GM23248 (cell line): ENCODE measurements around the gene ERGIC1. TPM values are rescaled to one million over a fixed set of nuclear protein-coding genes. Genes with fewer than 3 reads are reported as not detected.

Experiments used
- DNase-seq: peaks from one replicate; pipeline ENCODE4 v3.0.0-alpha.2; 2015
- H2AFZ ChIP-seq: fragments of 200-600 bp; sonication (generic); 2 replicates; pipeline ENCODE4 v1.6.1; 2016; ENCODE audit warnings: antibody characterized with exemption
- H3F3A ChIP-seq: fragments of 200-600 bp; sonication (generic); 2 replicates; pipeline ENCODE4 v1.6.1; 2016; ENCODE audit warnings: mild to moderate bottlenecking, antibody characterized with exemption, mixed run types; ENCODE audit not compliant: insufficient read depth
- H3K27ac ChIP-seq: fragments of 200-600 bp; sonication (generic); 2 replicates; pipeline ENCODE4 v1.5.1; 2016; ENCODE audit warnings: mild to moderate bottlenecking
- H3K27me3 ChIP-seq: fragments of 200-600 bp; sonication (generic); replicated peaks from 2 replicates; pipeline ENCODE4 v1.6.1; 2016; ENCODE audit warnings: mild to moderate bottlenecking; ENCODE audit not compliant: insufficient read depth
- H3K36me3 ChIP-seq: fragments of 200-600 bp; sonication (generic); 2 replicates; pipeline ENCODE4 v1.6.1; 2016; ENCODE audit warnings: low read depth, mild to moderate bottlenecking
- H3K4me1 ChIP-seq: fragments of 200-600 bp; sonication (generic); 2 replicates; pipeline ENCODE4 v1.6.1; 2016; ENCODE audit warnings: mild to moderate bottlenecking; ENCODE audit not compliant: insufficient read depth
- H3K4me2 ChIP-seq: fragments of 200-600 bp; sonication (generic); one replicate; pipeline ENCODE4 v1.6.1; 2016; ENCODE audit warnings: mild to moderate bottlenecking; ENCODE audit not compliant: unreplicated experiment
- H3K4me3 ChIP-seq: fragments of 200-600 bp; sonication (generic); 2 replicates; pipeline ENCODE4 v1.5.1; 2016; ENCODE audit warnings: mild to moderate bottlenecking
- H3K79me2 ChIP-seq: fragments of 200-600 bp; sonication (generic); 2 replicates; pipeline ENCODE4 v1.6.1; 2016; ENCODE audit warnings: mild to moderate bottlenecking; ENCODE audit not compliant: insufficient read depth
- H3K9ac ChIP-seq: fragments of 200-600 bp; sonication (generic); 2 replicates; pipeline ENCODE4 v1.6.1; 2016; ENCODE audit warnings: mild to moderate bottlenecking
- H3K9me2 ChIP-seq: fragments of 200-600 bp; sonication (generic); 2 replicates; pipeline ENCODE4 v1.6.1; 2016; ENCODE audit warnings: mixed run types, mild to moderate bottlenecking, moderate library complexity; ENCODE audit not compliant: insufficient read depth
- H3K9me3 ChIP-seq: fragments of 200-600 bp; sonication (generic); one replicate; pipeline ENCODE4 v1.6.1; 2017; ENCODE audit warnings: low read depth
- H4K20me1 ChIP-seq: fragments of 200-600 bp; sonication (generic); 2 replicates; pipeline ENCODE4 v1.6.0; 2016; ENCODE audit not compliant: insufficient read depth
- EZH2 ChIP-seq: fragments of 200-600 bp; sonication (generic); IDR thresholded peaks from 2 replicates; pipeline ENCODE4 v1.6.1; 2018; ENCODE audit warnings: antibody characterized with exemption, mild to moderate bottlenecking; ENCODE audit not compliant: insufficient read depth, poor library complexity, severe bottlenecking
- EZH2phosphoT487 ChIP-seq: fragments of 200-600 bp; sonication (generic); IDR thresholded peaks from 2 replicates; pipeline ENCODE4 v1.6.1; 2018; ENCODE audit warnings: antibody characterized with exemption, moderate library complexity, mild to moderate bottlenecking, low read depth; ENCODE audit not compliant: insufficient read depth
- WGBS, 2 experiments: methylation state at CpG; one replicate each; pipeline ENCODE4 v1.1.6; 2015 to 2017; ENCODE audit warnings: low lambda C conversion rate in 2 of 2, low coverage in 1 of 2; ENCODE audit errors: missing lambda C conversion rate in 2 of 2; 5-methylcytosine and 5-hydroxymethylcytosine counted together
- in situ Hi-C: fragments of 300-500 bp; cut with MboI; formaldehyde crosslinking; loops from 2 replicates; pipeline ENCODE4 v1.15.0; 2020
- polyA plus RNA-seq: library from polyadenylated mRNA; unstranded; fragments of >200 nt; fragmentation: Nextera tagmentation; extraction: Ambion mirVana; gene quantifications from 2 replicates; pipeline ENCODE4 v1.2.1, GENCODE V29; 2016
- total RNA-seq: library from RNA; depleted of rRNA; stranded (reverse); fragments of >200 nt; shearing (Covaris generic); gene quantifications from 2 replicates; pipeline ENCODE4 v1.2.3, GENCODE V29; 2014

The ERGIC1 gene
- total and polyA plus RNA-seq, 2 experiments from 2014 or later = 66.4 to 235 TPM

GRCh38 chr5:172919525-172920446 lies 85.7 kb downstream of the ERGIC1 start:
- TF ChIP-seq EZH2phosphoT487 (no peak), EZH2 (no peak)
- Histone ChIP-seq H4K20me1 (no peaks in the 10 kb centered on the region), H2AFZ (no peak overlapping the region), H3K36me3 (peaks cover 27% of the 10 kb centered on the region), H3K4me3 (no peak overlapping the region), H3K4me2 (no peak overlapping the region), H3F3A (peaks cover 7% of the 10 kb centered on the region; the same call in 1 of the 2 replicates), H3K4me1 (peaks cover 9% of the 10 kb centered on the region), H3K9ac (peak overlapping the region; percentile 65), H3K9me2 (no peaks in the 10 kb centered on the region), H3K79me2 (no peaks in the 10 kb centered on the region), H3K27me3 (no peaks in the 10 kb centered on the region), H3K9me3 (no peaks in the 10 kb centered on the region), H3K27ac (peak overlapping the region; percentile 65)
- WGBS, 2 experiments = 76 to 82% methylated on average over 16 of the region's 16 CpGs
- in situ Hi-C loops = no loop called here
- DNase-seq = no peak

- Histone ChIP-seq H2AFZ (no peak overlapping the region), H3F3A (peaks cover 7% of the 10 kb centered on the region; the same call in 1 of the 2 replicates), H3K9ac (peak overlapping the region; percentile 65), H3K27me3 (no peaks in the 10 kb centered on the region), H4K20me1 (no peaks in the 10 kb centered on the region), H3K27ac (peak overlapping the region; percentile 65), H3K4me2 (no peak overlapping the region), H3K9me3 (no peaks in the 10 kb centered on the region), H3K9me2 (no peaks in the 10 kb centered on the region), H3K36me3 (peaks cover 24% of the 10 kb centered on the region), H3K4me1 (peaks cover 9% of the 10 kb centered on the region), H3K79me2 (no peaks in the 10 kb centered on the region), H3K4me3 (no peak overlapping the region)
- in situ Hi-C loops = no loop called here
- WGBS, 2 experiments = 64 to 70% methylated on average over 13 of the region's 13 CpGs
- peak; percentile 85 for DNase-seq
- TF ChIP-seq EZH2 (no peak), EZH2phosphoT487 (no peak)
These were observed 86.4 kb downstream of the ERGIC1 start for GRCh38 chr5:172920447-172920849.

- H3K4me3 ChIP-seq = no peak overlapping the region
These were observed 86.9 kb downstream of the ERGIC1 start for GRCh38 chr5:172920995-172921394.

GRCh38 chr5:172921906-172922305 lies 87.9 kb downstream of the ERGIC1 start:
- no peaks in the 10 kb centered on the region for H3K9me2 ChIP-seq
- H2AFZ ChIP-seq = no peak overlapping the region
- no peak for TF ChIP-seq EZH2
- TF ChIP-seq EZH2phosphoT487 = no peak
- WGBS, 2 experiments = 86 to 88% methylated on average over 7 of the region's 7 CpGs
- H3K9me3 ChIP-seq = no peaks in the 10 kb centered on the region
- H3K9ac ChIP-seq = no peak overlapping the region
- peaks cover 11% of the 10 kb centered on the region; the same call in 1 of the 2 replicates for H3F3A ChIP-seq
- in situ Hi-C loops = no loop called here
- no peaks in the 10 kb centered on the region for H3K79me2 ChIP-seq
- H4K20me1 ChIP-seq = no peaks in the 10 kb centered on the region
- H3K4me1 ChIP-seq = peaks cover 9% of the 10 kb centered on the region
- peaks cover 19% of the 10 kb centered on the region for H3K36me3 ChIP-seq
- no peak overlapping the region for H3K27ac ChIP-seq
- H3K4me3 ChIP-seq = no peak overlapping the region
- H3K27me3 ChIP-seq = no peaks in the 10 kb centered on the region
- DNase-seq = no peak
- H3K4me2 ChIP-seq = no peak overlapping the region

More at GRCh38 chr5:172920995-172921394, 86.9 kb downstream of the ERGIC1 start:
- H3K4me1 ChIP-seq = peaks cover 9% of the 10 kb centered on the region
- H2AFZ ChIP-seq = no peak overlapping the region
- no peak overlapping the region for H3K4me2 ChIP-seq
- H3K27ac ChIP-seq = peak overlapping the region; percentile 65; the same call in 1 of the 2 replicates
- H3K27me3 ChIP-seq = no peaks in the 10 kb centered on the region
- no peak overlapping the region for H3K9ac ChIP-seq
- H4K20me1 ChIP-seq = no peaks in the 10 kb centered on the region
- no peaks in the 10 kb centered on the region for H3K9me3 ChIP-seq
- 96% methylated on average over 12 of the region's 12 CpGs for WGBS, 2 experiments
- in situ Hi-C loops = no loop called here
- no peaks in the 10 kb centered on the region for H3K79me2 ChIP-seq
- TF ChIP-seq EZH2phosphoT487 (no peak), EZH2 (no peak)
- no peaks in the 10 kb centered on the region for H3K9me2 ChIP-seq
- peaks cover 9% of the 10 kb centered on the region; the same call in 1 of the 2 replicates for H3F3A ChIP-seq
- no peak for DNase-seq
- H3K36me3 ChIP-seq = peaks cover 20% of the 10 kb centered on the region
